GM18870 (cell line): ENCODE measurements around the gene SNTB2.
"Not testable (repeated sequence)": the region's sequence is repeated elsewhere in the genome, so short reads cannot be mapped to it uniquely, and the experiment has no call there.

Source experiments
- ATAC-seq: cut with Tn5 transposase; IDR thresholded peaks from one replicate; pipeline ENCODE4 v1.9.1; 2021; ENCODE audit warnings: moderate library complexity; ENCODE audit not compliant: unreplicated experiment

The SNTB2 gene

GRCh38 chr16:69186642-69187445, at the start of gene SNTB2:
Gene SNTB2, plus strand, starts transcription at chr16:69187164. Its CDS starts 3 bp downstream, at chr16:69187167.
- peak; percentile 76 for ATAC-seq

DNA sequence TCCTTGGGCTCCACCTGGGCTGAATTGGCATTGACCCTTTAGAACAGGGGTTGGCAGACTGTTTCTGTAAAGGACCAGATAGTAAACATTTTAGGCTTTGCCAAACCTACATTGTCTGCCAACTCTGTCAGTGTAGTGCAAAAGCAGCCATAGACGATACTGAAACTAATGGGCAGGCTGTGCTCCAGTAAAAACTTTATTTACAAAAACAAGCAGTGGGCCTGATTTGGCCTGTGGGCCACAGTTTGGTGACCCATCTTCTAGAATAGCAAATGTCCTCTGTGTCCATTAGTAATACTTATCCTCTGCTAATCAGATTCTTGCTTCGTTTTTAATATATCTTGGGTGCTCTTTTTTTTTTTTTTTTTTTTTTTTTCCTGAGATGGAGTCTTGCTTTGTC, 48.4 kb upstream of the SNTB2 start:
- ATAC-seq, result no peak

GRCh38 chr16:69139464-69139863, 47.5 kb upstream of the SNTB2 start:
- ATAC-seq, result not testable (repeated sequence)

DNA sequence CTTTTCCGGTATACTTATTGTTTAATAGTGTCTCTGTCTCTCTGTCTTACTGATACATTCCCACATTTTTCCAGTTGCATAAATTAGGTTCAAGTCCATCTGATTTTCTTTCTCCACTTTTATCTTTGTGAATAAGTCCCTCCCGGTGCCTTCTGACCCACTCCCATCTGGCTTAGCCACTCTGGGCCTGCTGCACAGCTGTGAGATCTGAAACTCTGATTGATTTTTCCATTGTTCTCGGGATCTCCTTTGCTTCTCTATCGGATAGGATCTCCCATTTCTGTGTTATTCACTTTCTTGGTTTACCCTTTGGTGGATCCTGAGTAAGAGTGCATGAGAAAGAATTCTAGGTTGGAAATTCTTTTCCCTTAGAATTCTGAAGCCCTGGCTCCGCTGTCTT, 46.0 kb upstream of the SNTB2 start:
- ATAC-seq, result no peak

DNA sequence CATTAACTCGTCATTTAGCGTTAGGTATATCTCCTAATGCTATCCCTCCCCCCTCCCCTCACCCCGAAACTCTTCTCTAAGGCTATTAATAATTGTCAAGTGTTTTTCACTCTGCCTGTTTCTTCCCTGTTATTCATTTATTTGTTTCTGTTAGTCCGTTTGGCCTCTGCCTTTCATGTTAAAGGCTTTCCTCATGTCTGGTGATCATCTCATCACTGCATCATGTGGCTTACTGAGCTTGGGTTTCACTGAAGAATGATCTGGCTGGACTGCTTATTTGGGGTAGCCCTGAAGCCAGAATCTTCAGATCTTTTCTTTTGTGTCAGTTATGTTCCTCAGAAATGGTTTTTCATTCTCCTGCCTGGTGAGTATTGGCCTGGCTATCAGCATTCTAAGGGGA, 45.0 kb upstream of the SNTB2 start:
- ATAC-seq, result no peak

DNA sequence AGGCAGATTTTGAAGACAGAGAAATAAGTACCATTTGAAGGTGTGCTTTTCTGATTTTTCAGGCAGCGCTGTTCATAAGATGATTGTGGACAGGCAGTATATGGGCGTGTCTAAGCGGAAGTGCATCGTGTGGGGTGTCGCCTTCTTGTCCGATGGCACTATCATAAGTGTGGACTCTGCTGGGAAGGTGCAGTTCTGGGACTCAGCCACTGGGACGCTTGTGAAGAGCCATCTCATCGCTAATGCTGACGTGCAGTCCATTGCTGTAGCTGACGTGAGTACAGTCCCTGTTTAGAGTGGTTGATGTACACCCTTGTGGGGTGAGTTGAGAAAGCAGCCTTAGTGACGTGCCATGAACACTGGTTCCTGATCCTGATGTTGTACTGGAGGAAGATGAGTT, 43.8 kb upstream of the SNTB2 start:
- ATAC-seq, result no peak

- no peak for ATAC-seq
These were observed 41.3 kb upstream of the SNTB2 start for GRCh38 chr16:69145658-69146057.

- not testable (repeated sequence) for ATAC-seq
These were observed 37.3 kb upstream of the SNTB2 start for GRCh38 chr16:69149621-69150020.

DNA sequence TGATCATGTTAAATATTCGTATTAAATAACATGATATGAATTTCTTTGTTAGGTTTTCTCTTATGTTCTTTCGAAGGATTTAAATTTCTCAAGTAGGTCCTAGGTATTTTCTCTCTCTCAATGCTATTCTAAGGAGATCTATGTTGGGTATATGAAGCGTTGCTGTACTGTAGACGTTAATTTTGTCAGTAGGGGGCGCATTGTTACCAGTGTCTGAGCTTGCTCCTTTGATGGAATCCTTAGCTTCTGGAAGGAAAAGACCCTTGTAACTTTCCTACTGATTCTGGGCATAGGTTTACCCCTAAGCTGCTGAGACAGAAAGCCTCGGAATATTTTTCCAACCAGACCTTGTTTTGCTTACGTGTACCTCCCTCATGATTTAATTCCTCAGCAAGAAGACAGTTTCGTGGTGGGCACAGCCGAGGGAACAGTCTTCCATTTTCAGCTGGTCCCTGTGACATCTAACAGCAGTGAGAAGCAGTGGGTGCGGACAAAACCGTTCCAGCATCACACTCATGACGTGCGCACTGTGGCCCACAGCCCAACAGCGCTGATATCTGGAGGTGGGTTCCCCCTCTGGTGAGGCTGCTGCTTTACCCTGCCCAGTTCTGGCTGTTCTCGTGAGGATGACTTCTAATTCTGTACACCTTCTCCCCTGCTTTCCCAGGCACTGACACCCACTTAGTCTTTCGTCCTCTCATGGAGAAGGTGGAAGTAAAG, 36.7 kb upstream of the SNTB2 start:
- no peak for ATAC-seq

- ATAC-seq, result no peak
These were observed 29.8 kb upstream of the SNTB2 start for GRCh38 chr16:69157196-69157595.

DNA sequence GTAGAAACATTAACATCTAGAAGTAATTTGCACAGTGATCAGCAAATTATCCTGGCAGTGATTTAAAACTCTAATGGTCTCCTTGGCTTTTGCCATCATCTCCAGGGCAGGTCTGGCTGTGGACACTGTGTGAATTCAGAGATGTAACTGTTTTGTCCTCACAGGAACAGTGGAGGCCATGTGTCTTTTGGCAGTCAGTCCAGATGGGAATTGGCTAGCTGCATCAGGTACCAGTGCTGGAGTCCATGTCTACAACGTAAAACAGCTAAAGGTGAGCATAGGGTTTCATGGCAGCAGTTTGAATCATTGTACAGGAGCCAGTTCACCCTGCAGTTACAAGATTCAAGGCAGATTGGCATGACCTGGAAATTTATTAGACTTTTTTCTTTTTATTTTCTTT, 26.8 kb upstream of the SNTB2 start:
- no peak for ATAC-seq

- no peak for ATAC-seq
These were observed 21.4 kb upstream of the SNTB2 start for GRCh38 chr16:69165584-69165983.

DNA sequence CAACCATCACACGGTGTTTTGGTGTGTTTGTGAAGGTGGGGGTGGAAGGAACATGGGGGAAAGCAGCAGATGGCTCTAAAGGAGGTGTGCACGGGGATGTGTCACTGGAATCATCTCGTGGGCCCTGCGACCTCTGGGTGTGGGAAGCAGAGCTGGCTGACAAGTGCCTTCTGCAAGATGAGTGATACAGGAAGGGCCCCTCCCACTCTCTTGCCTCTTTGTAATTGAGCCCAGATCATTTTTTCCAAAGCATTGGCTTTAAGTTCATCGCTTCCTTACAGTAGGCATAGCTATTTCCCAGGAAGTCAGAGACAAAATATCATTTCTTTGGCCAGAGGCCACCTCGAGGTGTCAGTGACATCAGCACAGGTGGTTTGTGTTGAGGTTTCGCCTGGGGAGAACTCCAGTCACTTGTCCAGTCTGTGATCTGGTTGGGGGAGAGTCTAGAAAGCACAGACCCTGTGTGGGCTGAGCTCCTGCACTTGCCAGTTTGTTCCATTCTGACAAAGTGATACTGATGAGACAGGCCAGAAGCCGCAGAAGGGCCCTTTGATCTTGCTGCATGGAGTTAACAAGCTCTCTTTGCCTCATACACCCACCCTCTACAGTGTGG, 20.6 kb upstream of the SNTB2 start:
- no peak for ATAC-seq

GRCh38 chr16:69166946-69167930, 19.7 kb upstream of the SNTB2 start:
- ATAC-seq, result no peak

DNA sequence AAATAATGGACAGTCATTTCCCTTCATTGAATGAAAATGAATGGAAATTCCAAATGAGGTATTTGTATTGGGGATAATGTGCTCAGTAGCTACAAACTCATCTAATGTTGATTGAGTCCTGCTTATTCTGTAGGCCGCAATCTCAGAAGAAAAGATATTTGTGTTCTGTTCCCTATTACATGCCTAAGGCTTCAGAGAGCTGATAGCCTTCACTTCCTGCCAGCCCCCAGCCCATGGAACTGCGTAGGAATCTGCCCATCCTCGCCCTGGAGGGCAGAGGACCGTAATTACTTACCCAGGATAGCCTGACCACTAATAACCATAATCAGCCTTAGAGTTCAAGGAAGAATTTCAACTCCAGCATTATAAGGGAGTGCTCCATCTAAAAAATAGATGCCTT, 17.9 kb upstream of the SNTB2 start:
- ATAC-seq, result no peak

DNA sequence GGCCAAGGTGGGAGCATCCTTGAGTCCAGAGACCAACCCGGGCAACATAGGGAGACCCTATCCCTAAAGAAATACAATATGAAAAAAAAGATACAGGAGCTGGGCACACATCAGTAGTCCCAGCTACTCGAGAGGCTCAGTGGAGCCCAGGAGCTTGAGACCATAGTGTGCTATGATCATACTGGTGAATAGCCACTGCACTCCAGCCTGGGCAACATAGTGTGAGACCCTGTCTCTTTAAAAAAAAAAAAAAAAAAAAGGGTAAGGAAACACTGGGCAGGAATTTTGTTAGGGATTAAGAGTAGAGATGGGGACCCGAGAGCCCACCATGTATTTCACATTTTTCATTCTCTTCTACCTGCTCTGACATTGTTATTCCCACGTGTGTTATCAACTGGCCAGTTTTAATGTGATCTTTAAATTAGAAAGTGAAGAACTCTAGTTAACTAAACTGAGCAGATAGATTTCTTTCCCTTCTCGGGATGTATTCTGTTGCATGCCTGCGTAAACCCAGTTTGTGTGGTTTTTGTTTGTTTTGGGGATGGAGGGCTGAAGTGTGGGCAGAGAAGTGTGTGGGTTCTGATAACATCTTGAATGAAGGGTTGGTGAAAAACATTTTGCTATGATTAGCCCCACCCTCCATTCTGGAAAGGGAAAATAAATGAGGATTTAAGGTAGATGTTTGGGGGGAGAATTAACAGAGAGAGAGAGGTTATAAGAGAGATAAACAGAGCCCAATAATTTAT, 17.2 kb upstream of the SNTB2 start:
- no peak for ATAC-seq

- ATAC-seq, result no peak
These were observed 15.5 kb upstream of the SNTB2 start for GRCh38 chr16:69171325-69172084.

GRCh38 chr16:69176033-69176800, 10.7 kb upstream of the SNTB2 start:
- ATAC-seq, result no peak
